Urinary bladder (tissue), 4 donors: Measurements from ENCODE around the gene SIPA1L2. TPM values are rescaled to one million over a fixed set of nuclear protein-coding genes. Genes with fewer than 3 reads are reported as not detected.
"Not testable (repeated sequence)": the region's sequence is repeated elsewhere in the genome, so short reads cannot be mapped to it uniquely, and the experiment has no call there.

Experiments
- DNase-seq: peaks from one replicate; pipeline ENCODE4 v3.0.0-alpha.2; 2015; ENCODE audit errors: extremely low spot score
- H3K27ac ChIP-seq: one replicate; pipeline ENCODE4 v1.5.1; 2013; ENCODE audit warnings: low read depth, mild to moderate bottlenecking, moderate library complexity
- H3K36me3 ChIP-seq: one replicate; pipeline ENCODE4 v1.6.1; 2013; ENCODE audit warnings: mild to moderate bottlenecking, moderate library complexity; ENCODE audit not compliant: insufficient read depth
- H3K4me1 ChIP-seq: one replicate; pipeline ENCODE4 v1.6.1; 2013; ENCODE audit warnings: mild to moderate bottlenecking, moderate library complexity; ENCODE audit not compliant: insufficient read depth
- H3K4me3 ChIP-seq: one replicate; pipeline ENCODE4 v1.5.1; 2013; ENCODE audit warnings: low read depth, low read length
- WGBS: extraction: QIAGEN DNeasy Blood & Tissue Kit; methylation state at CpG from one replicate; pipeline ENCODE4 v1.1.7; 2013; 5-methylcytosine and 5-hydroxymethylcytosine counted together
- polyA plus RNA-seq: library from polyadenylated mRNA; stranded (reverse); fragments of 200-250 nt; gene quantifications from one replicate; pipeline ENCODE4 v1.2.3, GENCODE V29; 2013
- total RNA-seq: library from RNA; depleted of rRNA; stranded (reverse); fragments of >200 nt; gene quantifications from one replicate; pipeline ENCODE4 v1.2.3, GENCODE V29; 2014
- donor health status: healthy with polysubstance abuse.
- donor health status: healthy.

Gene SIPA1L2
- total and polyA plus RNA-seq, 2 donors, result 11.8 to 50.8 TPM

DNA sequence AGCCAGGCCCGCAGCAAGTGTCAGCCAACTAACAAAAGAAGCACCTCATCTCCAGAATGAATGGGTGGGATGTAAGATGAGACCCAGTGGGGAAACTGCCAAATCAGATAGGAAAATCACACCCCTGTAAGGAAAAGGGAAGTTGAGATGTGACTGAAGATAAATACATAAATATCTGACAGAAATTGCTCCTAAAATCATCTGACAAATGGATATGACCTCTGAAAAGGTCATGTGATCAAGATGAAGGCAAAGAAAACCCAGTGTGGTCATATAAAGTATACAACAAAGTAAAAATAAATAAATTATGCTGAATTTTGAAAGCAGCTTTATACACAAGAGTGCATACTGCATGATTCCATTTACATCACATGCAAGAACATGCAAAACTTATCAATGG lies 12.7 kb downstream of the SIPA1L2 start:
- Histone ChIP-seq H3K36me3 (no peaks in the 10 kb centered on the region), H3K4me1 (no peaks in the 10 kb centered on the region), H3K4me3 (no peak overlapping the region), H3K27ac (no peak overlapping the region)
- DNase-seq, result no peak
- 87% methylated on average over 1 of the region's 1 CpG for WGBS

DNA sequence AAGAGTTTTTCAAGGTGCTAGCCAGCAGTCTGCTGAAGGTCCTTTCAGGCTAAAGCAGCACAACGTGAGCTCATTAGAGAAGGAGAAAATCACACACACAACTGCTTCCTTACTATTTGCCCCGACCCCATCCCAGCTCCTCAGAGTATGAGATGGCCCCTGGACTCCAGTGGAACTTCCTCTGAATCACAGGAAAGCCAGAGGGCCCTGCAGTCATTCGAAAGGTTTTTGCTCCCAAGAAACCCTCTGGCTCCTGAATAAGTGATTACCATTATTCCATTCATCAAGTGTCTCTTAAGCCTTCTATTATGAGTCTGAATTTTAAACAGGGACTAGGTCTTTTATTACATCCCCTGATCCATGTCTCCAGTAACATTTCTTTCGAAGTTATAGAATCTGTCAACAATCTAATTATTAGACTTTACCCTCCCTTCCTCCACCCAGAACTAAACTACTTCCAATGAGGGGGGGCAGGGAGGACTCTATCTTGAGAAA lies 14.6 kb downstream of the SIPA1L2 start:
- H3K4me3 ChIP-seq, result no peak overlapping the region
- H3K27ac ChIP-seq, result no peak overlapping the region
- WGBS, result 95% methylated on average over 4 of the region's 4 CpGs
- no peaks in the 10 kb centered on the region for H3K36me3 ChIP-seq
- H3K4me1 ChIP-seq, result no peaks in the 10 kb centered on the region
- DNase-seq, result no peak

- Histone ChIP-seq H3K4me3 (no peak overlapping the region), H3K36me3 (no peaks in the 10 kb centered on the region), H3K4me1 (no peaks in the 10 kb centered on the region), H3K27ac (no peak overlapping the region)
- no peak for DNase-seq
These were observed 15.1 kb downstream of the SIPA1L2 start for GRCh38 chr1:232614811-232615210.

DNA sequence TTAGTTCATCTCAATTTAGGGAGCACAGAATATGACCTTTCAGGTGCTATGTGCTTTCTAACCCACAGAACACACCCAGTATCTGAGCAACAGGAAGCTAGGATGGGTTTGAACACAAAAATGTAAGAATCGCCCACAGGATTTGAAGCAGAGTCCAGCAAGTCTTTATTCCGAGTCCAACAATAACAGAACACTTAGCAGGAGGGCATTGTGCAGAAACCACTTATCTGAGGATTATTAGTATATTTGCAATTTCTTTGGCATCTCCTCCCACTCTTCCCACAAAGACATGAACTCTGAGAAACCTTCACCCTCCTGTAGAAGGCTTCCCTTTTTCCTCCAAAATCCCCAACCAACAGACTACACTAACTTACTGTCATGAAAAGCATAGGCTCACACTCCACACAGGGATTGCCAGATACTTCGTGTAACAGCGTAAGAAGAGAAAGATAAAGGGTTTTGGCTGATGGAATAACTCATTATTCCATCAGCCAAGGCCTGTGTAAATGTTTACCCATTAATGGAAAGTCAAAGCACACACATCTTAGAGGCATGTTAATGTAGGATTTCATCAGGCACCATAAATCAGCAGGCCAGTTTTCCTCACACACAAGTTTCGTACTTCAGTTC lies 16.1 kb downstream of the SIPA1L2 start:
- Histone ChIP-seq H3K36me3 (no peaks in the 10 kb centered on the region), H3K4me1 (no peaks in the 10 kb centered on the region), H3K27ac (no peak overlapping the region), H3K4me3 (no peak overlapping the region)
- 24% methylated on average over 5 of the region's 5 CpGs for WGBS
- DNase-seq, result no peak

- H3K36me3 ChIP-seq, DNase-seq, H3K27ac ChIP-seq, H3K4me3 ChIP-seq, H3K4me1 ChIP-seq: not testable (repeated sequence)
- WGBS, result 90% methylated on average over 7 of the region's 7 CpGs
These were observed 17.1 kb downstream of the SIPA1L2 start for GRCh38 chr1:232612836-232613235.

DNA sequence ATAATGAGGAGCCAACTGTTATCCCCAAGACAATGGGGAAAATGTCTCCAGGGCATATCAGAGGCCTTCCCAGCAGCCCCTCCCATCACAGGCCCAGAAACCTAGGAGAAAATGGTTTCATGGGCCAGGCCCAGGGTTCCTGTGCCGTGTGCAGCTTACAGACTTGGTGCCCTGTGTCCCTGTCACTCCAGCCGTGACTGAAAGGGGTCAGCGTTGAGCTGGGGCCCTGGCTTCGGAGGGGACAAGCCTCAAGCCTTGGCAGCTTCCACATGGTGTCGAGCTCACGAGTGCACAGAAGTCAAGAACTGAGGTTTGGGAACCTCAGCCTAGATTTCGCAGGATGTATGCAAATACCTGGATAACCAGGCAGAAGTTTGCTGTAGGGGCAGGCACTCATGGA lies 18.1 kb downstream of the SIPA1L2 start:
- Histone ChIP-seq H3K4me3 (no peak overlapping the region), H3K36me3 (no peaks in the 10 kb centered on the region), H3K27ac (no peak overlapping the region), H3K4me1 (no peaks in the 10 kb centered on the region)
- no peak for DNase-seq
- 97% methylated on average over 7 of the region's 7 CpGs for WGBS

DNA sequence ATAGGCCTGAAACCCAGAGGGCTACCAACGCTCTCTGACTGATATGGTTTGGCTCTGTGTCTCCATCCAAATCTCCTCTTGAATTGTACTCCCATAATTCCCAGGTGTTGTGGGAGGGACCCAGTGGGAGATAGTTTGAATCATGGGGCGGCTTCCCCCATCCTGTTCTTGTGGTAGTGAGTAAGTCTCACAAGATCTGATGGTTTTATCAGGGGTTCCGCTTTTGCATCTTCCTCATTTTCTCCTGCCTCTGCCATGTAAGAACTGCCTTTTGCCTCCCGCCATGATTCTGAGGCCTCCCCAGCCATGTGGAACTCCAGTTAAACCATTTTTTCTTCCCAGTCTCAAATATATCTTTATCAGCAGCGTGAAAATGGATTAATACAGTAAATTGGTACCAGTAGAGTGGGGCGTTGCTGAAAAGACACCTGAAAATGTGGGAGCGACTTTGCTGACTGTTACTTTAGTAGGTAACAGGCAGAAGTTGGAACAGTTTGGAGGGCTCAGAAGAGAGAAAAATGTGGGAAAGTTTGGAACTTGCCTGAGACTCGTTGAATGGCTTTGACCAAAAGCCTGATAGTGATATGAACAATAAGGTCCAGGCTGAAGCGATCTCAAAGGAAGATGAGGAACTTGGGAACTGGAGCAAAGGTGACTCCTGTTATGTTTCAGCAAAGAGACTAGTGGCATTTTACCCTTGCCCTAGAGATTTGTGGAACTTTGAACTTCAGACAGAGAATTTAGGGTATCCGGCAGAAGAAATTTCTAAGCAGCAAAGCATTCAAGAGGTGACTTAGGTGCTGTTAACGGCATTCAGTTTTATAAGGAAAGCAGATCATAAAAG lies 18.8 kb downstream of the SIPA1L2 start:
- not testable (repeated sequence) for H3K4me3 ChIP-seq, H3K27ac ChIP-seq, H3K36me3 ChIP-seq, DNase-seq, H3K4me1 ChIP-seq
- 85% methylated on average over 11 of the region's 11 CpGs for WGBS

- no peak for DNase-seq
- H3K36me3 ChIP-seq, result no peaks in the 10 kb centered on the region
- no peak overlapping the region for H3K27ac ChIP-seq
- 87% methylated on average over 6 of the region's 6 CpGs for WGBS
- H3K4me1 ChIP-seq, result no peaks in the 10 kb centered on the region
- H3K4me3 ChIP-seq, result no peak overlapping the region
These were observed 19.6 kb downstream of the SIPA1L2 start for GRCh38 chr1:232610192-232610901.

DNA sequence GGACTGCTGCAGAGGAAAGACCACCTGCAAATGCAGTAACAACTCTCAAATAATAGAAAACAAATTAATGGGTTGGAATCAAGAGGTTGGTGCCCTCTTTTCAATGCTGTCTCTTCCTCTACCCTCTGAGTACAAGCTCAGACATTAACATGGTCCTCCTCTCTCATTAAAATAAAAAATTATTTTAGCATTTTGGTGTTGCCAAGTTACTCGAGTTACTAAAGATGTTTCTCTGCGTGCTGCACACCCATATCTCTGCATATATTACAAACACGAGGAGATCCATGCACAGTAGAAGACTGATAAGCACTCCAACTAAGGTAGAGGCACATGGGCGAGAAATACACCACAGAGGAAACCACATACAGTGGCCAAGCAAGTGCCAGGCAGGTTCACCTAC lies 21.5 kb downstream of the SIPA1L2 start:
- no peak for DNase-seq
- no peaks in the 10 kb centered on the region for H3K36me3 ChIP-seq
- WGBS, result 82% methylated on average over 4 of the region's 4 CpGs
- H3K4me3 ChIP-seq, result no peak overlapping the region
- no peak overlapping the region for H3K27ac ChIP-seq
- no peaks in the 10 kb centered on the region for H3K4me1 ChIP-seq

- 96% methylated on average over 4 of the region's 4 CpGs for WGBS
- DNase-seq, result no peak
- no peak overlapping the region for H3K27ac ChIP-seq
- no peaks in the 10 kb centered on the region for H3K4me1 ChIP-seq
- no peak overlapping the region for H3K4me3 ChIP-seq
- no peaks in the 10 kb centered on the region for H3K36me3 ChIP-seq
These were observed 27.3 kb downstream of the SIPA1L2 start for GRCh38 chr1:232602622-232603021.

- WGBS, result 71% methylated on average over 6 of the region's 6 CpGs
- Histone ChIP-seq H3K4me3 (no peak overlapping the region), H3K27ac (no peak overlapping the region), H3K36me3 (no peaks in the 10 kb centered on the region), H3K4me1 (no peaks in the 10 kb centered on the region)
- no peak for DNase-seq
These were observed 29.3 kb downstream of the SIPA1L2 start for GRCh38 chr1:232600424-232601258.

DNA sequence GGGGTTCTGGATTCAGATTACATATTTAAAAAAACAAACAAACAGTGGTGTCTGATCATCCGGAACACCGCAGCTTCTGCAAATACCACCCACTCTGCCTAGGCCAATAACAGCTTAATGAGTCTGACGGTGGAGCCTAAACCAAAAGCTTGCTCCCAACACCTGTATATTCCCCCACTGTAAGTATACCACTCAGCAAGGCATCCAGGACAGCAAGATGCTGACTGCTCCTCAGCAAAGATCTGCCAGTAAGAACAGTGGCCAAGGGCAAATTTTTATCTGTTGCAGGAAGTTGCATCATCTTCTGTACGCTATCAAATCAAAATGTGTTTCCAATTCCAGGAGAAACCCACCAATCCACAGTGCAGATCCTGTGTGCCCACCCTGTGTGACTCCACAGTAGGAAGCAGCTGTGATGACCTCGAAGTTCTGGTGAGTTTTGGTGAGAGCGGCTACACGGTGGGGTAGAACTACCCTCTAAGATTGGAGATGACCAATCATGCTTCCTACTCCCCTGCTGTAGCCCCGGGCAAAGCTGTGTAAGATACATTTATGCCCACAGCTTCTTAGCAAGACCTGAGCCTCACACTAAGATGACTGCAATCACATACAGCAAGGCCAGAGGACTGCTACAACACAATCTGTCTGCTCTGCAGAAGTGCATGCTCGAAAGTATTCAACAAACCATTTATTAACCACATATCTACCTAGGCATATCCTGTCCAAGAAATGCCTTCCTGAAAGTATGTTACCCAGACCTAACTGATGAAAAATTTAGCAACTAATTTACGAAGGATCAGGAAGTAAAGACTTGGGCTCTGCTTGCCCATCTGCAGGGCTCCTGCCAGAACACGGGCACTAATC lies 30.5 kb downstream of the SIPA1L2 start:
- no peak for DNase-seq
- no peak overlapping the region for H3K27ac ChIP-seq
- H3K36me3 ChIP-seq, result no peaks in the 10 kb centered on the region
- no peaks in the 10 kb centered on the region for H3K4me1 ChIP-seq
- H3K4me3 ChIP-seq, result no peak overlapping the region
- 74% methylated on average over 11 of the region's 11 CpGs for WGBS
